Measurements from ENCODE around the gene ITIH2.

- TF ChIP-seq CTCF (IDR thresholded peaks at IDR 0.05 in 2 of 3, conservative IDR thresholded peaks at IDR 0.05 in 1 of 3; ENCODE audit: borderline replicate concordance in 1 of 3, insufficient read depth in 1 of 3, low read depth in 2 of 3, low read length in 2 of 3) (no peak), REST (IDR thresholded peaks at IDR 0.05; ENCODE audit: low read depth) (no peak), POLR2A (IDR thresholded peaks at IDR 0.05; ENCODE audit: borderline replicate concordance, extremely low read depth, insufficient read depth, insufficient read length) (no peak), CEBPB (IDR thresholded peaks at IDR 0.05; ENCODE audit: low read depth) (no peak), YY1 (IDR thresholded peaks at IDR 0.05; ENCODE audit: extremely low read depth, insufficient replicate concordance, low read depth, low read length) (no peak), ZFX (IDR thresholded peaks at IDR 0.05) (no peak), ZNF274 (IDR thresholded peaks at IDR 0.05; ENCODE audit: low read depth, low read length) (no peak), EZH2 (IDR thresholded peaks at IDR 0.05) (no peak), ZBTB33 (IDR thresholded peaks at IDR 0.05; ENCODE audit: extremely low read depth, insufficient replicate concordance, low read length) (no peak), POLR2AphosphoS5 (IDR thresholded peaks at IDR 0.05; ENCODE audit: low read depth, low read length) (no peak)
Measured at GRCh38 chr10:7704071-7705016, 1.2 kb downstream of the ITIH2 start.

All from HCT116 (cell line).